Measurements from ENCODE around the gene NEFH.

The NEFH gene

GRCh38 chr22:29519996-29520395 is 40.0 kb downstream of the NEFH start:
- Histone ChIP-seq H2AFZ (ENCODE audit: low read length) (no peak overlapping the region), H3K27ac (replicated peaks; ENCODE audit: low read length) (no peak overlapping the region), H2BK15ac (ENCODE audit: low read length) (no peak overlapping the region), H2BK120ac (ENCODE audit: low read depth, low read length) (no peak overlapping the region), H2AK5ac (ENCODE audit: low read depth, low read length) (no peak overlapping the region), H3K4me3 (ENCODE audit: low read length in 2 of 2) (no peak overlapping the region), H4K8ac (ENCODE audit: low read depth, low read length) (no peak overlapping the region), H3K18ac (ENCODE audit: low read length) (no peak overlapping the region), H3K79me1 (ENCODE audit: low read depth, low read length) (no peaks in the 10 kb centered on the region), H4K91ac (ENCODE audit: low read depth, low read length, poor library complexity) (no peak overlapping the region), H3K27me3 (ENCODE audit: control insufficient read depth in 3 of 3, insufficient read depth in 3 of 3, low read depth in 1 of 3, low read length in 3 of 3) (no peaks in the 10 kb centered on the region), H3K14ac (ENCODE audit: low read length) (no peak overlapping the region), H3K4ac (ENCODE audit: low read length) (no peak overlapping the region), H3K9ac (ENCODE audit: low read depth, low read length, poor library complexity) (no peak overlapping the region), H2BK12ac (ENCODE audit: low read length) (no peak overlapping the region), H3K9me3 (replicated peaks in 1 of 2; ENCODE audit: control insufficient read depth in 2 of 2, insufficient read depth in 1 of 2, low read depth in 1 of 2, low read length in 2 of 2) (no peaks in the 10 kb centered on the region), H3K4me1 (ENCODE audit: control insufficient read depth in 2 of 2, insufficient read depth in 1 of 2, low read depth in 1 of 2, low read length in 2 of 2) (no peaks in the 10 kb centered on the region), H3K23ac (ENCODE audit: low read depth, low read length, poor library complexity) (no peak overlapping the region), H3K4me2 (ENCODE audit: insufficient read depth, low read length, poor library complexity, severe bottlenecking) (no peak overlapping the region), H2BK5ac (ENCODE audit: low read length) (no peak overlapping the region), H3K36me3 (replicated peaks in 1 of 2; ENCODE audit: control insufficient read depth in 2 of 2, insufficient read depth in 2 of 2, low read length in 2 of 2) (peaks cover 59 to 93% of the 10 kb centered on the region in 2 donors)
- DNase-seq (ENCODE audit: low spot score) = no peak
- no CpG with 5 or more reads among the region's 1 CpG for WGBS, 2 donors (ENCODE audit: extremely low coverage in 2 of 2, insufficient read length in 2 of 2, insufficient replicate concordance in 1 of 2)

GRCh38 chr22:29520851-29521250 is 40.8 kb downstream of the NEFH start:
- Histone ChIP-seq H2BK120ac (ENCODE audit: low read depth, low read length) (no peak overlapping the region), H2AFZ (ENCODE audit: low read length) (no peak overlapping the region), H4K8ac (ENCODE audit: low read depth, low read length) (no peak overlapping the region), H3K4me2 (ENCODE audit: insufficient read depth, low read length, poor library complexity, severe bottlenecking) (no peak overlapping the region), H2BK15ac (ENCODE audit: low read length) (no peak overlapping the region), H4K91ac (ENCODE audit: low read depth, low read length, poor library complexity) (no peak overlapping the region), H3K27ac (replicated peaks; ENCODE audit: low read length) (no peak overlapping the region), H2BK12ac (ENCODE audit: low read length) (no peak overlapping the region), H3K23ac (ENCODE audit: low read depth, low read length, poor library complexity) (no peak overlapping the region), H3K14ac (ENCODE audit: low read length) (no peak overlapping the region), H3K4ac (ENCODE audit: low read length) (no peak overlapping the region), H3K4me1 (ENCODE audit: control insufficient read depth in 2 of 2, insufficient read depth in 1 of 2, low read depth in 1 of 2, low read length in 2 of 2) (no peaks in the 10 kb centered on the region), H3K4me3 (ENCODE audit: low read length in 2 of 2) (no peak overlapping the region), H3K36me3 (replicated peaks in 1 of 2; ENCODE audit: control insufficient read depth in 2 of 2, insufficient read depth in 2 of 2, low read length in 2 of 2) (peaks cover 63 to 94% of the 10 kb centered on the region in 2 donors), H3K18ac (ENCODE audit: low read length) (no peak overlapping the region), H3K79me1 (ENCODE audit: low read depth, low read length) (no peaks in the 10 kb centered on the region), H2BK5ac (ENCODE audit: low read length) (no peak overlapping the region), H3K9me3 (replicated peaks in 1 of 2; ENCODE audit: control insufficient read depth in 2 of 2, insufficient read depth in 1 of 2, low read depth in 1 of 2, low read length in 2 of 2) (peaks cover 0 to 1% of the 10 kb centered on the region in 2 donors), H2AK5ac (ENCODE audit: low read depth, low read length) (no peak overlapping the region), H3K27me3 (ENCODE audit: control insufficient read depth in 3 of 3, insufficient read depth in 3 of 3, low read depth in 1 of 3, low read length in 3 of 3) (no peaks in the 10 kb centered on the region), H3K9ac (ENCODE audit: low read depth, low read length, poor library complexity) (no peak overlapping the region)
- no peak for DNase-seq (ENCODE audit: low spot score)
- no CpG with 5 or more reads among the region's 4 CpGs for WGBS, 2 donors (ENCODE audit: extremely low coverage in 2 of 2, insufficient read length in 2 of 2, insufficient replicate concordance in 1 of 2)

- Histone ChIP-seq H2AFZ (ENCODE audit: low read length) (no peak overlapping the region), H2BK120ac (ENCODE audit: low read depth, low read length) (no peak overlapping the region), H3K4me3 (ENCODE audit: low read length in 2 of 2) (no peak overlapping the region), H3K14ac (ENCODE audit: low read length) (no peak overlapping the region), H4K8ac (ENCODE audit: low read depth, low read length) (no peak overlapping the region), H3K27ac (replicated peaks; ENCODE audit: low read length) (no peak overlapping the region), H2BK15ac (ENCODE audit: low read length) (no peak overlapping the region), H3K4me2 (ENCODE audit: insufficient read depth, low read length, poor library complexity, severe bottlenecking) (no peak overlapping the region), H3K9ac (ENCODE audit: low read depth, low read length, poor library complexity) (no peak overlapping the region), H3K27me3 (ENCODE audit: control insufficient read depth in 3 of 3, insufficient read depth in 3 of 3, low read depth in 1 of 3, low read length in 3 of 3) (no peaks in the 10 kb centered on the region), H3K36me3 (replicated peaks in 1 of 2; ENCODE audit: control insufficient read depth in 2 of 2, insufficient read depth in 2 of 2, low read length in 2 of 2) (peaks cover 61 to 92% of the 10 kb centered on the region in 2 donors), H3K23ac (ENCODE audit: low read depth, low read length, poor library complexity) (no peak overlapping the region), H3K9me3 (replicated peaks in 1 of 2; ENCODE audit: control insufficient read depth in 2 of 2, insufficient read depth in 1 of 2, low read depth in 1 of 2, low read length in 2 of 2) (peaks cover 0 to 1% of the 10 kb centered on the region in 2 donors), H2BK5ac (ENCODE audit: low read length) (no peak overlapping the region), H3K79me1 (ENCODE audit: low read depth, low read length) (no peaks in the 10 kb centered on the region), H4K91ac (ENCODE audit: low read depth, low read length, poor library complexity) (no peak overlapping the region), H3K4ac (ENCODE audit: low read length) (no peak overlapping the region), H2AK5ac (ENCODE audit: low read depth, low read length) (no peak overlapping the region), H3K4me1 (ENCODE audit: control insufficient read depth in 2 of 2, insufficient read depth in 1 of 2, low read depth in 1 of 2, low read length in 2 of 2) (no peaks in the 10 kb centered on the region), H3K18ac (ENCODE audit: low read length) (no peak overlapping the region), H2BK12ac (ENCODE audit: low read length) (no peak overlapping the region)
- WGBS, 2 donors (ENCODE audit: extremely low coverage in 2 of 2, insufficient read length in 2 of 2, insufficient replicate concordance in 1 of 2) = no CpG with 5 or more reads among the region's 7 CpGs
- no peak for DNase-seq (ENCODE audit: low spot score)
These were observed 41.5 kb downstream of the NEFH start for GRCh38 chr22:29521526-29521925.

GRCh38 chr22:29523761-29524160 is 43.7 kb downstream of the NEFH start:
- DNase-seq (ENCODE audit: low spot score) = no peak
- H3K4me3 ChIP-seq (ENCODE audit: low read length in 2 of 2) = no peak overlapping the region
- H3K27ac ChIP-seq (replicated peaks; ENCODE audit: low read length) = no peak overlapping the region
- H3K18ac ChIP-seq (ENCODE audit: low read length) = no peak overlapping the region
- no peaks in the 10 kb centered on the region for H3K4me1 ChIP-seq (ENCODE audit: control insufficient read depth in 2 of 2, insufficient read depth in 1 of 2, low read depth in 1 of 2, low read length in 2 of 2)
- peaks cover 0 to 1% of the 10 kb centered on the region in 2 donors for H3K9me3 ChIP-seq (replicated peaks in 1 of 2; ENCODE audit: control insufficient read depth in 2 of 2, insufficient read depth in 1 of 2, low read depth in 1 of 2, low read length in 2 of 2)
- no CpG with 5 or more reads among the region's 2 CpGs for WGBS, 2 donors (ENCODE audit: extremely low coverage in 2 of 2, insufficient read length in 2 of 2, insufficient replicate concordance in 1 of 2)
- H2BK15ac ChIP-seq (ENCODE audit: low read length) = no peak overlapping the region
- H3K23ac ChIP-seq (ENCODE audit: low read depth, low read length, poor library complexity) = no peak overlapping the region
- no peaks in the 10 kb centered on the region for H3K27me3 ChIP-seq (ENCODE audit: control insufficient read depth in 3 of 3, insufficient read depth in 3 of 3, low read depth in 1 of 3, low read length in 3 of 3)
- no peak overlapping the region for H2AK5ac ChIP-seq (ENCODE audit: low read depth, low read length)
- H3K14ac ChIP-seq (ENCODE audit: low read length) = no peak overlapping the region
- H2BK5ac ChIP-seq (ENCODE audit: low read length) = no peak overlapping the region
- H4K8ac ChIP-seq (ENCODE audit: low read depth, low read length) = no peak overlapping the region
- H2AFZ ChIP-seq (ENCODE audit: low read length) = no peak overlapping the region
- no peak overlapping the region for H2BK120ac ChIP-seq (ENCODE audit: low read depth, low read length)
- no peak overlapping the region for H4K91ac ChIP-seq (ENCODE audit: low read depth, low read length, poor library complexity)
- H3K36me3 ChIP-seq (replicated peaks in 1 of 2; ENCODE audit: control insufficient read depth in 2 of 2, insufficient read depth in 2 of 2, low read length in 2 of 2) = peaks cover 52 to 92% of the 10 kb centered on the region in 2 donors
- no peak overlapping the region for H3K4me2 ChIP-seq (ENCODE audit: insufficient read depth, low read length, poor library complexity, severe bottlenecking)
- H3K79me1 ChIP-seq (ENCODE audit: low read depth, low read length) = no peaks in the 10 kb centered on the region
- no peak overlapping the region for H3K4ac ChIP-seq (ENCODE audit: low read length)
- H3K9ac ChIP-seq (ENCODE audit: low read depth, low read length, poor library complexity) = no peak overlapping the region
- H2BK12ac ChIP-seq (ENCODE audit: low read length) = no peak overlapping the region
